GDM1 (cell line): ENCODE data around the gene FANK1.
"Not testable (repeated sequence)": the region's sequence is repeated elsewhere in the genome, so short reads cannot be mapped to it uniquely, and the experiment has no call there.

ENCODE experiments used
- DNase-seq: peaks from one replicate; lab custom pipeline; 2025; lab: John Stamatoyannopoulos, UW

Gene FANK1

DNA sequence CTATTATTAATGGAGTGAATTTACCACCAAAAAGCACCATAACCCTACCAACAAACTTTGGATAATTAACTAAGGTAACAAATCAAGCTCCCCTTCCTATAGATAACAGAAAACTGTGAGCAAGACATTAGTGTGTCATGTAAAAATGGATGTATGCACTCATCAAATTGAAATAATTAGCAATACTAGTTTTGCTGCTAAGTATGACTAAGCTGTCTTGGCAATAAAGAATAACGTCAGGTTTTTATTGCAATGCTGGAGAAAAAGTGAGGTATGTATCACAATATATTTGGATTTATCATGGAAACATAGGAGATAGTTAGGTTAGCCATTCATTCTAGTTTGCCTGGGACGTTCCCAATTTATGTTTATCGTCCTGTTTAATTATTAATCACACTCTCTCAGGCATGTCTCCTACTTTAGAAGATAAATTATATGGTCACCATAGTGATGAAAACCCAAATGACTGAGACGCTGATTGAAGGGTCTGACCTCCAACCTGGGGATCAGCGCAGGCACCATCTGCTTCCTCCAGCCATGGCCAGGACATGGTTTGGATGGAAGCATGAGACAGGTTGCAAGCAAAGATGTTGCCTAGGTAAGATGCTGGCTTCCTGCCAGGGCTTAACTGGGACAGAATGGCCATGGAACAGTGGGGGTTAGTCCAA is 125.6 kb downstream of the FANK1 start:
- no peak for DNase-seq

DNA sequence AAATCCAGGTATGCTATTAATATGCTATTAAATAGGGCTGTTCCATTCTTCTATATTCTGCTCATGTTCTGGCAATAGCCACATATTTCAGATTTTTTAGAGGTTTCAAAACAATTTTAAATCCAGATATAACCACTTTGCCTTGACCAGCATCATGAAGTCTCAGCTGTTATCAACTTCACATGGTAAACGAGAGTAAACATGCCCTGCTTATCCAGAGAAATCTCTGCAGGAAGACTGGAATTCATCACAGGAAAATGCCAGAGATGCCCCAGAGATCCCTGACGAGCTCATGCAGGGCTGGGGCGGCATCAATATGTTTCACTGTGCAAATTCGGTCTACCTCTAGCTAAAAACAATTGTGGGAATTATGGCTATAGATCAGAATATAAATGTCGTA is 126.5 kb downstream of the FANK1 start:
- DNase-seq, result no peak

DNA sequence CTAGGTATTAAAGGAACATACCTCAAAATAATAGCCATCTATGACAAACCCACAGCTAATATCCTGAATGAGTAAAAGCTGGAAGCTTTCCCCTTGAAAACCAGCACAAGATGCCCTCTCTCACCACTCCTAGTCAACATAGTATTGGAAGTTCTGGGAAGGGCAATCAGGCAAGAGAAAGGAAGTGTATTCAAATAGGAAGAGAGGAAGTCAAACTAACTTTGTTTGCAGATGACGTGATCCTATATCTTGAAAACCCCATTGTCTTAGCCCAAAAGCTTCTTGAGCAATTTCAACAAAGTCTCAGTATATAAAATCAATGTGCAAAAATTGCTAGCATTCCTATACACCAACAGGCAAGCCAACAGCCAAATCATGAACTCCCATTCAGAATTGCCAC is 131.3 kb downstream of the FANK1 start:
- no peak for DNase-seq

DNA sequence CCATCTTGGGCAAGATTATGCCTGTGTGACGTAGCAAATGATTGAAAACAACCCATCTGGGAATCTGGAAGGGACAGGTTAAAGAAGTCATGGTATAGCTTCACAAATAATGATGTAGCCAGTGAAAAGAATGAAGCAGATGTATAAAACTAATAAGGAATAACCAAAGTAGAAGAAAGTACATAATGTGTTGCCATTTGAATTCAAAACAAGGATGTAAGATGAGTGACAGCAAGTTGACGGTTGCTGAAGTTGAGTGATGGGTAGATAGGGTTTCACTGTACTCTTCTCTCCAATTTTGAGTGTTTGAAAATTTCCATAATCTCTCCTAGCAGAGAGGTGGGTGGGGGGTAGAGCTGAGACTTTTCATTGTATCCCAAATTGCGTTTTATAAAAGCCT is 133.6 kb downstream of the FANK1 start:
- no peak for DNase-seq

DNA sequence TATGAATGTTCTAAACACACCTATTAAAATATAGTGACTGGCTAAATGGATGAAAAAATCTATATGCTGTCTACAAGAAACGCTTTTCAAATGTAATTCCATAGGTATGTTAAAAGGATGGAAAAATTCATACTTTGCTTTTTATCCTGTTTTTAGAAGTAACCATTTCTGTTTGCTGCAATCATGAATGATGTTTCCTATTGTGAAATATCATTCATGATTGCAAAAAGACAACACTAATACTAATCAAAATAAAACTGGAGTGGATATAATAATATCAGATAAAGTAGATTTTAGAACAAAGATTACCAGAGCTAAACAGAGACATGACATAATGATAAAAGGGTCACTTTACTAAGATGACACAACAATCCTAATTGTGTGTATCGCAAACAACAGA is 138.2 kb downstream of the FANK1 start:
- no peak for DNase-seq

DNA sequence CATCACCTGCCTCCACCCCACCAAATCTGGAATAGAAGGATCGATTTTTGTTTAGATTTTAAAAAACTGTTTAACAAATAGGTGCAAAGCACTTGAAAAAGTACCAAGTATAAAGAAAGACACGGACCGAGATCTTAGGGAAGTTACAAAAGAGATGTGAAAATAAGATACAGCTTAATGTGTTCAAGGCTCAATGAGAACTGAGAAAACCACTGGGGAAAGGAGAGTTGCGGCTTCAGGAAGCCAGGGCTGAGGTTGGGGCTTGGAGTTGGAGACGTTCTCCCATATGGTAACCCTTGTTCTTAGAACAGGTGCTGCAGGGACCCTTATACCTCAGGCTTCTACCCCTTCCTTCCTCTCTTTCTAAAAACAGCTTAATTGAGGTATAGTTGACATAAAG is 140.2 kb downstream of the FANK1 start:
- DNase-seq, result no peak

DNA sequence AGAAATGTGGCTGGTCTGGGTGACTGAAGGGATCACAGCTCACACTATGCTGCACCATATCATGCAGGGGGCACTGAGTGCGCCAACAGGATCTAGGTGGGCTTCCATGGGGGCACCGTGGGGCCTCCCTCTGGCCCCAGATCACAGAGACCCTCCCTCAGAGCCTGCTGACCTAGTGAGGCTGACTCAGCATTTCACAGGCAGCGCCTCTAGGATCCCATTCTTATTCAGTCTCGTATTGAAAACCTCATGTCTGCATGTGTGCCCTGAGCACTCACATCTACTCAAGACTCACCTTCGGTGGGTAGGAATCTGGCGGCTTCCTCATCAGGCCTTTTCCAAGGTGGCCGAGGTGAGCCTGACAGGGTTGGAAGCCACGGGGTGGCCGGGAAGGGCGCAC is 141.6 kb downstream of the FANK1 start:
- DNase-seq, result no peak

DNA sequence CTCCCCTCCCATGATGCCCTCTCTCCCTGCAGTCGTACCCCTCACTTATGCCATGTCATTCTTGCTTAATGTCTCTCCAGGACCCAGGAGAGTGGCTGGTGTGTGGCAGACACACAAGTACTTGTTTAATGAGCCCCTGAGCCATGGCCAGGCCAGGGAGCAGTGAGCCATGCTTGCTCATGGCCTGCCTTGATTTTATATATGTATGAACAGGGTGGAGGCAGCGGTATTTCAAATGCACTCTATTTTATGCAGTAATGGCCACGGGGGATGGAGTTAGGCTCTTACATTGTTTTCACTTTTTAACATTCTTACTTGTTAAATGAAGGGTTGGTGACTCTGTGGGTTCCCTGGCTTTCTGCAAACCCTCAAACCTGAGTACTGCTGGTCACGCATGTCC is 144.8 kb downstream of the FANK1 start:
- DNase-seq, result no peak

DNA sequence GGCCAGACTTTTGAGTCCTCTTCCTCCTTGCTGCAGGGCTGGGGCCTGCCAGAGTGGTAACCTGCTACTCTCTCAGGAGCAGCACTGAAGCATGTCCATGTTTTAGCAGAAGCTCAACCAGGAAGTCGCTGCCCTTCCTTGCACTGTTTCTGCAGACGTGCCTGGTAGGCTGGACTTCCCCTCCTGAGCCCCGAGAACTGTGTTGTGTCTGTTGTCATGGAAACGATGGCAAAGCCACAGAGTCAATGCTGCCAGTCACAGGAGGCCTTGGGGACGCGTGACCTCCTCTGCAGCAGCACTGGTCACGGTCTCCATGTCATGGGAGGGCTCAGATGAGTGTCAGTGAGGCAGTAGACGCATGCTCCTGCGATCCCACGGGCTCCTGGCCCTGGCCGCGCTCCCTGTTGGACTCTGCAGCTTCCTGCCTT is 145.5 kb downstream of the FANK1 start:
- peak; percentile 92 for DNase-seq

DNA sequence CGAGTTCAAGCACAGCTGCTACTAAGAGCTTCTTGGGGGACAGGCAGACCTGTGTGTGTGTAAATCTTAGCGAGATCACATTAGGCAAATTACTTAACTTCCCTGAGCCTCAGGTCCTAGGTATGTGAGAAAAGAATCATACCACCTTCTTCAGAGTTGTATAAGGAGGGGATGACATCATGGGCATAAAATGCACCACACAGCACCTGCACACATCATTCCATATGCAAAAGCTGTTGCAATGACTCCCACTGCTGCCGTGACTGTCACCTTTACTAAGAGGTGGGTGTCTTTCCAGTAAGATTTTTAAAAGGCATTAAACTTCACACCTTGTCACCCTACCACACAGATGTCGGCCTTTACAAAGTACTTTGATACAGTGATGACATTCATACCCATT is 146.0 kb downstream of the FANK1 start:
- no peak for DNase-seq

DNA sequence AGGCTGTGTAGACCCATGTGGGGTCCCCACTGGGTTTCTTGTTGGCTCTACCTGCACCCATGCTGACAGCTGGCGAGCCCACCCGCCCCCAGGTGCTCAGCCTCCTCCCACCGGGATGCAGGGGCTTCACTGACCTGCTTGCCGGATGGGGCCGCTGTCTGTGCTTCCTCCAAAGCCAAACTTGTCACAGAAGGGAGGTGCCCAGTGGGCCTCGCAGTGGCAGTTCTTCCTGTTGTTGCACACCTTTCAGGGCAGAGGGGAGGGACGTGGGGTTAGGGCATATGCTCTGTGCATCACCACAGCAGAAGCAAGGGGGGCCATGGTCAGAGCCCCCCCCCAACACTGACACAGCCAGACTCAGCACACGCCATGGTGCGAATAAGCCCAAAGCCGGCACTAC is 146.5 kb downstream of the FANK1 start:
- no peak for DNase-seq

DNA sequence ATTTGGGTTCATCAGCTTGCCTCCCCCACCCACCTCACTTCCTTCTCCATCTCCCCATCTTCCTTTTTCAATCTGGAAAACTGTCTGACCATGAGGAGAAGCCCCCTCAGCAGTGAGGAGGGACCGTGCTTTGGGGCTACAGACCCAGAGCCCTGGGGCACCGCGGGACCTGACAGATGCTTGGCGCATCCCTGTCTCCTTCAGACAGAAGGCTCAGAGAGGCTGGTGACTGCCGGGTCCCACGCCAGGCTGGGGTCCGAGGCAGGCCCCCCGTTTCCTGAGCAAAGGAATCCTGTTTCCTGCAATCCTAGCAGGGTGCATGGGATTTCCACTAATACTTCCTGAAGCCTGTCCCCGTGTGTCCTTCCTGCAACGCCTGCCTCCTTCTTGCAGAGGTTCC is 147.0 kb downstream of the FANK1 start:
- DNase-seq, result no peak

DNA sequence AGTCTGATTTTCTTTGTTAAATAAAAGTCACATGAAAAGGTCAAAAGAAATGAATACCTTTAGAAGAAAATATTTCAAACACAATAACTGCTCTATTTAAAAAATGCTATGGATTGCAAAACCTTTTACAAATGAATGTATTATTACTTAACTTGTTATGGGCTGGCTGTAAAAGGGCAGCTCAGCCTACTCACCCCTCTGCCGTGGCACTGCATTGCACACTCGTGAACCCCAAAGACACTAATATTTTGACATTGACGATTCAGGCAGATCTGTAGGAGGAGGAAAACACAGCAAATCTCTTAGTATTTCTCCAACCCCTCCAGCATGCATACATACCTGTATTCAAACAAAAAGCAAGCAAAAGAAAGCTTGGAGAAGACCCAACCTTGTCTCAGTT is 149.5 kb downstream of the FANK1 start:
- DNase-seq, result no peak

DNA sequence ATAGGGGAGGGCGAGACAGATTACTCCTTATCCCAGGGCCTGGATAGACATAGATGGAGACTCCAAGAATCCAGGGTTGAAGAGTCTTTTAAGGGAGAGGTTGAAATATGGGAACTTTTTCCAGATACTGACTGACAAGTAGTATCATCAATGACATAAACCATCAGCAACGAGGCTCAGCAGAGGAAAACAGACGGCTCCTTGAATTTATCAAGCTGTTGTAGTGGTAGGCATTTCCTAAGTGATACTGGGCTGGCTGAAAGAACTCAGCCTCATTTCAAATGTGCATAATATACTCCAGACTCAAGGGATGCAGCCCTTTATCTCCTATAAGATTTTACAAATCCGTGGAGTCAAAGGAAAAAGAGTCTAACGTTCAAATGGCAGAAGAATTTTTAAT is 150.5 kb downstream of the FANK1 start:
- no peak for DNase-seq

DNA sequence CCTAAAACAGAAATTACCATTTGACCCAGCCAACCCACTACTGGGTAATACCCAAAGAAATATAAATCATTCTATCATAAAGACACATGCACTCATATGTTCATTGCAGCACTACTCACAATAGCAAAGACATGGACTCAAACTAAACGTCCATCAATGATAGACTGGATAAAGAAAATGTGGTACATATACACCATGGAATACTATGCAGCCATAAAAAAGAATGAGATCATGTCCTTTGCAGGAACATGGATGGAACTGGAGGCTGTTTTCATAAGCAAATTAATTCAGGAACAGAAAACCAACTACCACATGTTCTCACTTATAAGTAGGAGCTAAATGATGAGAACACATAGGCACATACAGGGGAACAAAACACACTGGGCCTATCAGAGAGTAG is 151.4 kb downstream of the FANK1 start:
- not testable (repeated sequence) for DNase-seq

DNA sequence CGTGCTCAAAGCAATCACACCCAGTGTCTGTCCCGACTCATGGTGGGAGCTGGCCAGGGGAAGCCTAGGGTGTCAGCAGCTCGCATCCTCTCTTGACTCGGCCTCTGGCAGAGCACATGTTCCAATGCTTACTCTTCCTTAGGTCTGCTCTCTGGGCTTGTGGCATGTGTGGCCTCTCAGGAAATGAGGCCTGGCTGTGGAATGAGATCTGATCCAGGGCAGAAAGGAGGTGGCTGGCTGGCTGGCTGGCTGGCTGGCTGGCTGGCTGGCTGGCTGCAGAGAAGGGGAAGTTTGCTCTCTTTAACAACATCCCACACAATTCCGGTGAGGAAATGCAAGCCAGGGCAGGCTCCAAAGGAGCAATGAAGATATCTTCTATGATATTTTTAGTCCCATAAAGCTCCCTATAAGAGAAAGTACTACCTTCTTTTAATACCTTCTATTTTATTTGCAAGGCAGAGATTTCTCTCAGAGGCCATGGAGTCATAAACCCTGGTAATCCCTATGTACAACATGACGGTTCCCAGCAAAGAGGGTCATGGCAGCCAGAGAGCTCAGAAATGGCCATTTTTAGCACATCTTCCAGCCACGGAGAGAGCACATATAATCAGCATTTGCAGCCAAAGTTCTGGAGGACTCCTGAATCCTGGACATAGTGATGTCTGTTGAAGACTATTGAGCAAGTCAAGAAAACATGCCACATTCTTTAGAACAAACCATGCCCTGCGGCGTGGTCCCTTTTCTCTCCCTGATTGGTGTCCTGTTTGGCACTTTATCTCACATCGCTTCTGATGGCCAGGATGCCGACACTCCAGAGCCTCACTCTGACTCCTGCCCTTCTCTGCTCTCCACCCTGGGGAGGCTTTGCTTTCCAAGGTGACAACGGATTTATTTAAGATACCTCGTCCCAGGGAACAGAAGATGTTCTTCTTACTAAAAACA is 153.7 kb downstream of the FANK1 start:
- peak; percentile 84 for DNase-seq

DNA sequence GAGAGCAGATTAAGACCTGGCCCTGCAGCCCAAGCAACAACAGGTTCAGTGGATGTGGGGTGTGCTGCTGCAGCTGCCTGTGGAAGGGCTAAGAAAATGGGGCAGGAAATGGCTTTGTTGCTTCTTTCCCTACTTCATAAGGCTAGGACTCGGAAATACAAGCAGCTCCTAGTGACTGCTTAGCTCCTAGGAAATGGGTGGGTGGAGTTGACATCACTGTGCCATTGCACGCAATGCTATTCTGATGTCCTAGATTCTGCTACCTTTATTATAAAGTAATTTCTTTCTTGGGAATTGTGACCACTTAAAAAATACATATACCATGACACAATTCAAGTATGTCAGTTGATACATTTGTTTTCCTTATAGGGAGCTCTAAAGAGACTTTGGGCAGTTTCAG is 155.8 kb downstream of the FANK1 start:
- DNase-seq, result no peak

DNA sequence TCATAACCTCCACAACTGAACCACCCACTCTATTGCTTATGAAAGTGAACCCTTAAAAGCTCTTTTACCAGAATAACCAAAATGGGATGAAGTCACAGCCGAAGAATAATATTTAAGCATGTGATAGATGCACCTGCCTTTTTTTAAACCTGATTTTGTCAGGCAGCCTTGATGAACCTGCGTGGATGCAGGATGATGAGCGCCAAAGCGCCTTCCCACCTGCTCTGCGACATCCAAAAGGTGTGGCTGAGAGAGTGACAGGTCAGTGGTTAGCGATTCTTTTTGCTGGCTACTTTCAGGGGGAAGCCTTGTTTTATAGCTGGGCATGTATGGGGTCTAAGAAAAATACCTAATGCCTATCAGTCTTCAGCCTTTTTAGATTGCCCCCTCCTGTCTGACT is 157.8 kb downstream of the FANK1 start:
- DNase-seq, result no peak

DNA sequence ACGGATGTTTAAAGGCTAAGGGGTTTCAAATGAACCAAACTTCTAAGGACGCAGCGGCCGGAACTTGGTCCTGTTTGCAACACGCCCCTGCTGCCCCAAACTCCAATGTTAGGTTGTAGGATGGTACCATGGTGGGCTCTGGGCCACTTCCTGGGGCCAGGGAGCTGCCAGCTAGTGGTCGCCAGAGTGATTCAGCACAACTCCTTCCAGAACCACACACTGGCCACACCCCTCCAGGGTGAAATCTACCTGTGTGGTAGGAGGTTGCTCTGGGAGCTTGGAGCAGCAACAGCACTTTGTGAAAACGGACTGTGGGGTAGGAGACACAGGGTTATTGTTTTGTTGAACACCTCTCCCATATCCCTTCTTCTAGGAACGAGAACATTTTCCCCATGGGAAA is 161.1 kb downstream of the FANK1 start:
- DNase-seq, result no peak

DNA sequence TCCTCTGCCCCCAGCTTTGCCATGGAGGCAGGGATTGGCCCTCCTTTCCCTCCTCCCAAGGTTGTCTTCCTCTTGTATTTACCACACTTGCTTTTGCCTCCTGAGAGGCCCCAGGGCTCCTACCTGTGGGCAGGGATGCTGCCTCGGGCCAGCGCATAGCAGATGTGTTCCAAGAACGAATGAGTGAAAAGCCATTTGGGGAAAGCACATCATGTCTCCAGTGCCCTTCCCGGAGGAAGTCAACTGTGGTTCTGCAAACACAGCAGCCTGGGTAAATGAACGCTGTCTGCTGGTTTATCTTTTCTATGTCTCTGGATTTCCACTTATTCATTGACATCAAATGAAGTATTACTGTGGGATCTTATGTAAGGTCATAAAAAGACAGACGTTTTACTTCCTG is 161.7 kb downstream of the FANK1 start:
- no peak for DNase-seq

DNA sequence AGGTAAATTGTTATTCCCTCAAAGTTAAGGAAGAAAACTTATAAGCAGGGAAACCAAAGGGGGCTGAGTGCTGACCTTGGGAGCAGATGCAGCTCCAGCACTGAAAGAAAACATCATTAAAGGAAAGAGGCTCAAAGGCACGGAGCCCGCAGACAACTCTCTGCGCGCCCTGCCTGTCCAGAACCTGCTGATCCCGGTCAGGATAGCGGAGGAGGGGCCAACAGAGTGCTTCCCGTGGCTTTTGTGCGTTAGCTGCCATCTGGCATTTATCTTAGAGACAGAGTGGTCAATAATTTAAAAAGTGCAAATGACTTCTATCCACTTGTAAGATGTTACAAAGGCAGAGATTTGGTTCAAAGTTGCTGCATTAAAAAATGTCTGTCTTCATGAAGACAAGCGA is 162.1 kb downstream of the FANK1 start:
- DNase-seq, result no peak
